ENCODE measurements around the gene NR1I2. TPM values are rescaled to one million over a fixed set of nuclear protein-coding genes. Genes with fewer than 3 reads are reported as not detected.

The NR1I2 gene
- total RNA-seq, 4 donors from 2014 or later: not detected

- TF ChIP-seq POLR2A (IDR thresholded peaks at IDR 0.05) (no peak), CTCF (IDR thresholded peaks at IDR 0.05) (no peak)
- peaks cover 0 to 27% (median 4%) of the 10 kb centered on the region in 3 donors for H3K36me3 ChIP-seq
- H3K9me3 ChIP-seq: no peaks in the 10 kb centered on the region
- H3K27me3 ChIP-seq: no peaks in the 10 kb centered on the region
- H3K4me1 ChIP-seq: no peaks in the 10 kb centered on the region
- H3K4me3 ChIP-seq: no peak overlapping the region
- H3K27ac ChIP-seq: no peak overlapping the region
- 74 to 80% methylated on average over 2 of the region's 2 CpGs for WGBS, 2 donors
- DNase-seq: no peak
- intact Hi-C loops (cut with DNase I): no loop called here
Measured at GRCh38 chr3:119829420-119829819, 47.5 kb downstream of the NR1I2 start.

GRCh38 chr3:119831022-119831421, 49.1 kb downstream of the NR1I2 start:
- DNase-seq: no peak
- no peaks in the 10 kb centered on the region for H3K27me3 ChIP-seq
- no peak for TF ChIP-seq CTCF (IDR thresholded peaks at IDR 0.05)
- no peak for TF ChIP-seq POLR2A (IDR thresholded peaks at IDR 0.05)
- WGBS, 2 donors: 88 to 90% methylated on average over 3 of the region's 3 CpGs
- H3K9me3 ChIP-seq: no peaks in the 10 kb centered on the region
- intact Hi-C loops (cut with DNase I): no loop called here
- H3K36me3 ChIP-seq: peaks cover 0 to 11% (median 0%) of the 10 kb centered on the region in 3 donors
- no peak overlapping the region for H3K4me3 ChIP-seq
- H3K4me1 ChIP-seq: no peaks in the 10 kb centered on the region
- H3K27ac ChIP-seq: no peak overlapping the region

GRCh38 chr3:119831941-119832371, 50.1 kb downstream of the NR1I2 start:
- Histone ChIP-seq H3K36me3 (peaks cover 0 to 1% (median 0%) of the 10 kb centered on the region in 3 donors), H3K9me3 (no peaks in the 10 kb centered on the region), H3K27ac (no peak overlapping the region), H3K27me3 (no peaks in the 10 kb centered on the region), H3K4me1 (no peaks in the 10 kb centered on the region), H3K4me3 (no peak overlapping the region)
- WGBS, 2 donors: 44 to 45% methylated on average over 1 of the region's 1 CpG
- DNase-seq: no peak
- intact Hi-C loops (cut with DNase I): no loop called here
- TF ChIP-seq POLR2A (IDR thresholded peaks at IDR 0.05): no peak
- no peak for TF ChIP-seq CTCF (IDR thresholded peaks at IDR 0.05)

GRCh38 chr3:119834754-119835370, 53.0 kb downstream of the NR1I2 start:
- intact Hi-C loops (cut with DNase I): no loop called here
- DNase-seq: no peak
- Histone ChIP-seq H3K27me3 (no peaks in the 10 kb centered on the region), H3K36me3 (peaks cover 0 to 15% (median 0%) of the 10 kb centered on the region in 3 donors), H3K27ac (no peak overlapping the region), H3K4me1 (no peaks in the 10 kb centered on the region), H3K4me3 (no peak overlapping the region), H3K9me3 (no peaks in the 10 kb centered on the region)
- TF ChIP-seq CTCF (IDR thresholded peaks at IDR 0.05) (no peak), POLR2A (IDR thresholded peaks at IDR 0.05) (no peak)
- WGBS, 2 donors: 84 to 90% methylated on average over 2 of the region's 2 CpGs

GRCh38 chr3:119835556-119835955, 53.7 kb downstream of the NR1I2 start:
- no peak for DNase-seq
- H3K9me3 ChIP-seq: no peaks in the 10 kb centered on the region
- H3K4me3 ChIP-seq: no peak overlapping the region
- intact Hi-C loops (cut with DNase I): no loop called here
- H3K27ac ChIP-seq: no peak overlapping the region
- no peaks in the 10 kb centered on the region for H3K27me3 ChIP-seq
- H3K4me1 ChIP-seq: no peaks in the 10 kb centered on the region
- TF ChIP-seq POLR2A (IDR thresholded peaks at IDR 0.05) (no peak), CTCF (IDR thresholded peaks at IDR 0.05) (no peak)
- peaks cover 0 to 21% (median 0%) of the 10 kb centered on the region in 3 donors for H3K36me3 ChIP-seq
